Mesendoderm (in vitro differentiated cells): ENCODE data around the gene FCRL2.

ENCODE experiments used
- DNase-seq: peaks from one replicate; pipeline ENCODE4 v3.0.0; 2013
- H2AK5ac ChIP-seq: 2 replicates; pipeline ENCODE4 v1.6.1; 2013; ENCODE audit warnings: low read length, inconsistent platforms
- H2BK120ac ChIP-seq: 2 replicates; pipeline ENCODE4 v1.6.1; 2013; ENCODE audit warnings: low read depth, mild to moderate bottlenecking, low read length, moderate library complexity, mixed read lengths
- H2BK15ac ChIP-seq: replicated peaks from 2 replicates; pipeline ENCODE4 v1.6.1; 2013; ENCODE audit warnings: low read depth, mild to moderate bottlenecking, moderate library complexity
- H2BK5ac ChIP-seq: 2 replicates; pipeline ENCODE4 v1.6.1; 2013; ENCODE audit warnings: low read length, inconsistent platforms
- H3K18ac ChIP-seq: 2 replicates; pipeline ENCODE4 v1.6.1; 2013; ENCODE audit warnings: mild to moderate bottlenecking, low read length, mixed read lengths
- H3K23ac ChIP-seq: one replicate; pipeline ENCODE4 v1.6.1; 2013; ENCODE audit warnings: low read length
- H3K27ac ChIP-seq: 2 replicates; pipeline ENCODE4 v1.5.1; 2013; ENCODE audit warnings: low read depth, mild to moderate bottlenecking, inconsistent platforms, low read length, moderate library complexity
- H3K27me3 ChIP-seq: 2 replicates; pipeline ENCODE4 v1.6.1; 2013; ENCODE audit warnings: low read length, control low read depth, mild to moderate bottlenecking, inconsistent platforms; ENCODE audit not compliant: insufficient read depth, poor library complexity
- H3K36me3 ChIP-seq: 2 replicates; pipeline ENCODE4 v1.6.1; 2013; ENCODE audit warnings: low read length, inconsistent platforms; ENCODE audit not compliant: control insufficient read depth, insufficient read depth
- H3K4ac ChIP-seq: one replicate; pipeline ENCODE4 v1.6.1; 2013; ENCODE audit warnings: low read depth, mild to moderate bottlenecking, low read length, moderate library complexity
- H3K4me1 ChIP-seq: 2 replicates; pipeline ENCODE4 v1.6.1; 2013; ENCODE audit warnings: low read depth, low read length, inconsistent platforms; ENCODE audit not compliant: control insufficient read depth
- H3K4me2 ChIP-seq: 2 replicates; pipeline ENCODE4 v1.6.1; 2013; ENCODE audit warnings: low read length
- H3K4me3 ChIP-seq: 2 replicates; pipeline ENCODE4 v1.5.1; 2013; ENCODE audit warnings: mild to moderate bottlenecking, low read length
- H3K56ac ChIP-seq: one replicate; pipeline ENCODE4 v1.6.1; 2013; ENCODE audit warnings: low read length
- H3K79me1 ChIP-seq: 2 replicates; pipeline ENCODE4 v1.6.1; 2013; ENCODE audit warnings: low read length, inconsistent platforms
- H3K79me2 ChIP-seq: 2 replicates; pipeline ENCODE4 v1.6.1; 2013; ENCODE audit warnings: mild to moderate bottlenecking, low read length; ENCODE audit not compliant: control insufficient read depth, insufficient read depth
- H3K9ac ChIP-seq: 2 replicates; pipeline ENCODE4 v1.6.1; 2013; ENCODE audit warnings: low read length, inconsistent platforms
- H4K5ac ChIP-seq: one replicate; pipeline ENCODE4 v1.6.1; 2013; ENCODE audit warnings: low read length
- H4K8ac ChIP-seq: one replicate; pipeline ENCODE4 v1.6.1; 2013; ENCODE audit warnings: low read depth, mild to moderate bottlenecking, control low read depth, low read length, moderate library complexity
- WGBS: extraction: QIAGEN DNeasy Blood & Tissue Kit; methylation state at CpG from one replicate; pipeline ENCODE4 v1.1.7; 2013; ENCODE audit warnings: low lambda C conversion rate, missing lambda C conversion rate; ENCODE audit not compliant: insufficient coverage; ENCODE audit errors: extremely low coverage; 5-methylcytosine and 5-hydroxymethylcytosine counted together

The FCRL2 gene

GRCh38 chr1:157803851-157804250 lies 26.9 kb upstream of the FCRL2 start:
- no peak for DNase-seq
- H3K27ac ChIP-seq: no peak overlapping the region
- no peak overlapping the region for H4K5ac ChIP-seq
- no peak overlapping the region for H3K4ac ChIP-seq
- no CpG with 5 or more reads among the region's 7 CpGs for WGBS
- H3K23ac ChIP-seq: no peak overlapping the region
- no peaks in the 10 kb centered on the region for H3K79me1 ChIP-seq
- no peak overlapping the region for H3K9ac ChIP-seq
- no peaks in the 10 kb centered on the region for H3K4me1 ChIP-seq
- no peak overlapping the region for H3K4me2 ChIP-seq
- no peak overlapping the region for H3K4me3 ChIP-seq
- no peak overlapping the region for H3K18ac ChIP-seq
- no peak overlapping the region for H3K56ac ChIP-seq
- H4K8ac ChIP-seq: no peak overlapping the region
- no peak overlapping the region for H2BK15ac ChIP-seq
- no peak overlapping the region for H2BK120ac ChIP-seq
- H2AK5ac ChIP-seq: no peak overlapping the region
- H3K36me3 ChIP-seq: no peaks in the 10 kb centered on the region
- H3K27me3 ChIP-seq: no peaks in the 10 kb centered on the region
- H3K79me2 ChIP-seq: no peaks in the 10 kb centered on the region
- no peak overlapping the region for H2BK5ac ChIP-seq

DNA sequence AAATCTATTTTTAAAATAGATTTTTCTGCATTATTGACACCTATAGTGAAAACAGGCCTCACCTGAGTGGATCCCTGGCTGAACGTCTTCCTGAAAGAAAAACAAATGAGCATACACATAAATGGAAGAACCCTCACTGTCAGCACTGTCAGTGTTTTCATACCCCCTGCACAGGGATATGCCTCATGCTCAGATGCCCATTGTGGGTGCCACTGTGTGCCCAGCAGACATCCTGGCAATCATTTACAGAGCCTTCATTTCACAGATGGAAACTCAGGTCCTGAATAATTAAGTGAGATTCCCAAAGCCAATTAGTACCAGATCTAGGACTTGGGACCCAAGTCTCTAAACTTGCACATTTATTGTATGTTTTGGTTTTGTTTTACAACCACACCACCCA lies 23.1 kb upstream of the FCRL2 start:
- Histone ChIP-seq H2BK15ac (no peak overlapping the region), H3K56ac (no peak overlapping the region), H3K36me3 (no peaks in the 10 kb centered on the region), H3K4me3 (no peak overlapping the region), H3K23ac (no peak overlapping the region), H4K5ac (no peak overlapping the region), H3K9ac (no peak overlapping the region), H2BK120ac (no peak overlapping the region), H3K4me2 (no peak overlapping the region), H3K79me1 (no peaks in the 10 kb centered on the region), H2AK5ac (no peak overlapping the region), H4K8ac (no peak overlapping the region), H3K18ac (no peak overlapping the region), H2BK5ac (no peak overlapping the region), H3K4me1 (no peaks in the 10 kb centered on the region), H3K4ac (no peak overlapping the region), H3K27ac (no peak overlapping the region), H3K79me2 (no peaks in the 10 kb centered on the region), H3K27me3 (peaks cover 2% of the 10 kb centered on the region)
- no peak for DNase-seq
- WGBS: no CpG with 5 or more reads among the region's 1 CpG

- no peak overlapping the region for H3K4ac ChIP-seq
- no peak overlapping the region for H3K9ac ChIP-seq
- H3K27me3 ChIP-seq: peaks cover 2% of the 10 kb centered on the region
- no CpG with 5 or more reads among the region's 5 CpGs for WGBS
- no peaks in the 10 kb centered on the region for H3K4me1 ChIP-seq
- no peaks in the 10 kb centered on the region for H3K79me2 ChIP-seq
- H3K18ac ChIP-seq: no peak overlapping the region
- H4K5ac ChIP-seq: no peak overlapping the region
- no peak overlapping the region for H3K4me2 ChIP-seq
- no peak overlapping the region for H3K4me3 ChIP-seq
- no peak overlapping the region for H3K56ac ChIP-seq
- no peak overlapping the region for H2BK15ac ChIP-seq
- H3K27ac ChIP-seq: no peak overlapping the region
- no peak overlapping the region for H2AK5ac ChIP-seq
- H2BK5ac ChIP-seq: no peak overlapping the region
- no peak for DNase-seq
- H3K79me1 ChIP-seq: no peaks in the 10 kb centered on the region
- no peak overlapping the region for H2BK120ac ChIP-seq
- H4K8ac ChIP-seq: no peak overlapping the region
- H3K36me3 ChIP-seq: no peaks in the 10 kb centered on the region
- no peak overlapping the region for H3K23ac ChIP-seq
Measured at GRCh38 chr1:157798211-157798610, 21.3 kb upstream of the FCRL2 start.

DNA sequence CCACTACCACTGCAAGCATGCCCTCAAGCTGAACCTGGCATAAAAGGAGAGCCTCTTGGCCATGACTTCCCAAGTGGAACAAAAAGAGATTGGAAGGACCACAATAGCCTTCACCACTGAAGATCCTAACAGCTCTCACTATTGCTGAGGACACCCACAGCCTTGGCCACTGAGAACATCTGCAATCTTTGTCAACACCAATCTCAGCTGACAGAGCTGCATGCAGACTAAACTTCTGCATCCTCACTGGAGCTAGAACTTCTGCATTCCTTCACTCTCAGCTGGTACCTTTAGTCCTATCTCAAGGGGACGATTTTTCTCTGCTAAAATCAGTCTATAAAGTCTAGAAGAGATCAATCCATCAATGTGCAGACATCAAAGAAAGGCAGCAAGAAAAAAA lies 8.3 kb upstream of the FCRL2 start:
- no peaks in the 10 kb centered on the region for H3K79me1 ChIP-seq
- WGBS: no CpG with 5 or more reads among the region's 1 CpG
- H3K79me2 ChIP-seq: no peaks in the 10 kb centered on the region
- H3K4ac ChIP-seq: no peak overlapping the region
- no peak overlapping the region for H2AK5ac ChIP-seq
- no peaks in the 10 kb centered on the region for H3K27me3 ChIP-seq
- H3K9ac ChIP-seq: no peak overlapping the region
- DNase-seq: no peak
- H3K36me3 ChIP-seq: no peaks in the 10 kb centered on the region
- H3K4me1 ChIP-seq: no peaks in the 10 kb centered on the region
- H4K8ac ChIP-seq: no peak overlapping the region
- no peak overlapping the region for H2BK120ac ChIP-seq
- H3K18ac ChIP-seq: no peak overlapping the region
- H3K27ac ChIP-seq: no peak overlapping the region
- no peak overlapping the region for H3K4me2 ChIP-seq
- no peak overlapping the region for H2BK15ac ChIP-seq
- H3K23ac ChIP-seq: no peak overlapping the region
- no peak overlapping the region for H2BK5ac ChIP-seq
- no peak overlapping the region for H4K5ac ChIP-seq
- no peak overlapping the region for H3K56ac ChIP-seq
- no peak overlapping the region for H3K4me3 ChIP-seq

DNA sequence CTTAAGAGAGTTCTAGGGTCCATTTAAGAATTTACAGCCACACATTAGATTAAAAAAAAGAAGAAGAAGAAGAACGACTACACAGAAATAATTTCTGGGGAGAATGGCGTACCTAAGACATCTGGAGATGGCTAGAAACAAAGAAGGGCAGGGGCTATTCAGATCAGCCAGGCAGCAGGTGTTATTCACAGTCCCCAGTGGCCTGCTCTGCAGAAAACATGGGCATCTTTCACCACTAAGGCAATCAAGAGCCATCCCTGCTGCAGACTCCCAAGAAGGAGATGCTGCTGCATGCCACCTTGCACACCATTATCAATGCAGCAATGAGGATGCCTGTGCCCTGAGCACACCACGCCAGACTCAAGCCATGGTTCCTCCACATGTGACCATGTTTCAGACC lies 7.9 kb upstream of the FCRL2 start:
- Histone ChIP-seq H3K4me1 (no peaks in the 10 kb centered on the region), H4K5ac (no peak overlapping the region)

GRCh38 chr1:157782931-157783330 lies 6.0 kb upstream of the FCRL2 start:
- no peaks in the 10 kb centered on the region for H3K4me1 ChIP-seq
- no peak overlapping the region for H3K4ac ChIP-seq
- H3K23ac ChIP-seq: no peak overlapping the region
- no peak for DNase-seq
- no peak overlapping the region for H3K9ac ChIP-seq
- no peak overlapping the region for H3K27ac ChIP-seq
- no CpG with 5 or more reads among the region's 1 CpG for WGBS
- H4K8ac ChIP-seq: no peak overlapping the region
- H3K79me1 ChIP-seq: no peaks in the 10 kb centered on the region
- no peaks in the 10 kb centered on the region for H3K79me2 ChIP-seq
- no peak overlapping the region for H2BK15ac ChIP-seq
- H3K27me3 ChIP-seq: no peaks in the 10 kb centered on the region
- H3K4me3 ChIP-seq: no peak overlapping the region
- no peak overlapping the region for H2AK5ac ChIP-seq
- no peak overlapping the region for H2BK5ac ChIP-seq
- no peak overlapping the region for H2BK120ac ChIP-seq
- no peak overlapping the region for H3K56ac ChIP-seq
- no peak overlapping the region for H3K4me2 ChIP-seq
- H4K5ac ChIP-seq: no peak overlapping the region
- no peaks in the 10 kb centered on the region for H3K36me3 ChIP-seq
- no peak overlapping the region for H3K18ac ChIP-seq

More for the DNA sequence above, 7.9 kb upstream of the FCRL2 start:
- no peak overlapping the region for H3K56ac ChIP-seq
- no peak overlapping the region for H3K4ac ChIP-seq
- no peaks in the 10 kb centered on the region for H3K36me3 ChIP-seq
- WGBS: no CpG with 5 or more reads among the region's 3 CpGs
- no peak overlapping the region for H3K27ac ChIP-seq
- no peak overlapping the region for H3K4me2 ChIP-seq
- no peak overlapping the region for H2BK15ac ChIP-seq
- no peak overlapping the region for H4K8ac ChIP-seq
- no peak overlapping the region for H2BK120ac ChIP-seq
- H3K79me1 ChIP-seq: no peaks in the 10 kb centered on the region
- H3K27me3 ChIP-seq: no peaks in the 10 kb centered on the region
- no peak overlapping the region for H3K9ac ChIP-seq
- H3K4me3 ChIP-seq: no peak overlapping the region
- H3K79me2 ChIP-seq: no peaks in the 10 kb centered on the region
- no peak for DNase-seq
- no peak overlapping the region for H2AK5ac ChIP-seq
- H3K18ac ChIP-seq: no peak overlapping the region
- no peak overlapping the region for H2BK5ac ChIP-seq
- no peak overlapping the region for H3K23ac ChIP-seq
